Renal pelvis (tissue), 4 donors: ENCODE results near the gene INPP4B. TPM values are rescaled to one million over a fixed set of nuclear protein-coding genes. Genes with fewer than 3 reads are reported as not detected.

Source experiments
- DNase-seq: peaks from one replicate; pipeline ENCODE4 v3.0.0-alpha.2; 2013
- polyA plus RNA-seq, 3 donors: library from polyadenylated mRNA; unstranded; fragments of 120-200 nt; gene quantifications; one replicate each; pipeline ENCODE4 v1.2.1, GENCODE V29; 2013; ENCODE audit not compliant: insufficient read length in 3 of 3

INPP4B gene
- polyA plus RNA-seq, 3 donors = 8.4 to 9.4 (median 8.4) TPM

DNA sequence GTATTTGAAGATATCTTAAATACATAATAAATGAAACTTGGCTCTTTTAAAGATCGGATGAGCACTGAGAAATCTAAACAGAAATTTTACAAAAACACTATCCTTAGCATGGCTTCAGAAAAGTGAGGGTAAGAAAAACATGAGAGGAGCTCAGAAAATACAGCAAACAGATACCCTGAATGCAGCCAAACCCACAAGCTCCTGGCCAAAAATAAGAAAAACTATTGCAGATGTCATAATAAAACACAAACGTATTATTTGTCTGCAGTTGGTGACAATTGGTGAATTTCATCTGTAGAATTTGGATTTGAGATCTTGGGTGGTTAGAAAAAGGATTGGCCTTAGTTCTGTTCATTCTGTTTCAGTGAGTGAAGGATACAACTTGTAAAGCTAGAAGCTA lies 603.9 kb downstream of the INPP4B start:
- DNase-seq = no peak

DNA sequence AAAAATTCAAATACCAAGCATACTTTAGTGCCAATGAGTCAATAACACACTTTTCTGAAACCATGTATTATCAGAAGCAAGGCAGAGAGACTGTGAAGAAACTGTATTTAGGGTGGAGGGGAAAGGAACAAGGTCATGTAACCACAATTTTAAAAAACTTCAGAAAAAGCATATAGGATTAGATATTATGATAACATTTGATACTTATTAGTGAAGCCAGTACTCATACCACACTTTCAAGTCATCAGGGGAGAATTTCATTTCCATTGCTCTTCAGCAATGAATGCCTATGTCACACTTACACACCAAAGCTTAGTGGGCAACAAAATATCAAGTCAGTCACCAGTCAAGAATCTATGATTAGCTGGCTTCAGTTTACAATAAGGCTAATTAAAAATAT lies 607.5 kb downstream of the INPP4B start:
- DNase-seq = no peak

DNA sequence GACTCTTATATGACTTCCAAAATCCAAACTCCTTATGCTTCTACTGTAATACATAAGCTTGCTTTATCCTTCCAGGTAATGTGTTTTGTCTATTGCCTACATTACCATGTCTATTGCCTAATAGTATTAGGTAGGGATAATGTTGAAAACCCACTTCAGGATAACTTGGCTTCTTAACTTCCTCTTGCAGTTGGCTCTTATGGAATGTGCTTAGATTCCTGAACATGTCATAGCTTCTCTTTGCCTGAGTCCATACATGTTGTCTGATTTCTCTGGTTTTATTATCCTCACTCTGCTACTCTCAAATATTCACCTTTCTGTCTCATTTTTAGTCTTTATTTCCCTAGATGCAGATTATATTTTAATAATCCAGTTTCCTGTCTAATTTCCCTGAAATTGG lies 609.8 kb downstream of the INPP4B start:
- DNase-seq = no peak

DNA sequence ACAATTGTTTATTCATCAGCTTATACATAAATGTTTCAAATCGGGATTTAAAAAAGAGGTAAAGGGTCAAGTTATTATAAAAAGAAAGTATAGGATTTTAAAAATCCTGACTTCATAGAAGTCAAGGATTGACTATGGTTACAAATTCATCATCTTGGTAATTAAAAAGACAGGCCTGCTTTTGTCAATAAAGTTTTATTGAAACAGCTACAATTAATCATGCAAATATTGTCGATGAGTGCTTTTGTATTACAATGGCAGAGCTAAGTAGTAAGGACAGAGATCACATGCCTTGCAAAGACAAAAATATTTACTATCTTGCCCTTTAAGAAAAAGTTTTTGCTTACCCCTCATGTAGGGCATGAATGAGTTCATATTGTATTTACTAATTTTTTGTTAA lies 614.3 kb downstream of the INPP4B start:
- no peak for DNase-seq

DNA sequence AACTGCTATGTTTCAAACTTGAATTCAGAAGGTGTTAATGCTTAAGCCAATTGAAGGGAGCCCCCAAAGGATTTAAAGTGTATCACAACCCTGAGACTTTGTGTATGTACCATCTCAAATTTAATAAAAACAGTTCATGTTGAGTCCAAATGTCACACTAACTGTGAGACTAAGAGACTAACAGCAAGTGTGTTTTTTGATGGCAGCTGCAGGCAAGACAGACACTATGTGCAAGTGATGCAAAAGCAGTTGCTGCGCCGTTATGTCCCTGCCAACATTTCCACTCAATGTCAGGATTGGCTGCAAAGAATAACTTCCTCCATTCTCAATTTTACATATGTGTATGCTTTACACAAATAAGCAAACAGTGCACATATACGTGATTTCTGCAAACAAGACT lies 615.1 kb downstream of the INPP4B start:
- no peak for DNase-seq

DNA sequence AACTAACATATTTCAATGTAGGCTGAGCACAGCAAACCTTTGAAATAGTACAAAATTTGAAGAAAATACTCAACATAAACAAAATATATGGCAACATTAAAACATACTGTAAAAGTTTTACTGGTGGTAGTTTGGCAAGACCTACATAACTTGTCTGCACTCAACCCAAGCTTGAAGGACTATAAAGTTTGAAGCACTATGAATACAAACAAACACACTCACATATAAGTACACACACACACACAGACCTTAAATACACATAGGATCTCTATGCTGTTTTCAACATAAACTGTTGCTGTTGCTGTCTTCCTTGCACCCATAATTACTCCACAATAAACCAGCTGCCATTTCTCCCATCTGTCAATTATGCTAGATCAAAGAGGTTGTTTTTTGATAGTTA lies 620.1 kb downstream of the INPP4B start:
- no peak for DNase-seq

DNA sequence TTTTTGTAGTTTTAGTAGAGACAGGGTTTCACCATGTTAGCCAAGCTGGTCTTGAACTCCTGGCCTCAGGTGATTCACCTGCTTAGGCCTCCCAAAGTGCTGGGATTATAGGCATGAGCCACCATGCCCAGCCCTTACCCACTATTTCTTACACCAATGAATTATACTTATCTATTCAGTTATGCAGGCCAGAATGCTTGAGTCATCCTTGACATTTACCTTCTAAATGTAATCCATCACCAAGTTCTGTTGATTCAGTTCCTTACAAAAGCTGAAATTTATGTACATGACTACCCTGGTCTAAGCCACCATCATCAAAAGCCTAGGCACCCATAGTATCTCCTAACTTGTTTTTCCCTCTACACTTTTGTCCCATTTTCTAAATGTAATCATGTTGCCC lies 624.0 kb downstream of the INPP4B start:
- DNase-seq = no peak

DNA sequence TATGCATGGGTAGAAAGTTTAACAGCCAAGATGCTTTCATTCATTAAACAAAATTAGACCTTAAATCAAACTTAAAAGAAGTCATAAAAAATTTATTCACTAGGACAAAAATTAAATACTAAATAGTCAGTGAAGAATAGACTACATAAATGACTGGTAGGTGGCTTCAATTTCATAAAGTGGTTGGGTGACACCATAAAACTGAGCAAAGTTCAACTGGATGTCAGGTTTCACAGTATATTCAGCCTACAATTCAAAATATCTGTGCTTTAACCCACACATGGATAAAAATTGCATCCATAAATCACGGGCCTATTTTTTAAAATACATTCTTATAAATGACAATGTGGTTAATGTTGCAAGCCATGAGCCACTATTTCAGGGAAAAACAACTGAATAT lies 627.4 kb downstream of the INPP4B start:
- no peak for DNase-seq

DNA sequence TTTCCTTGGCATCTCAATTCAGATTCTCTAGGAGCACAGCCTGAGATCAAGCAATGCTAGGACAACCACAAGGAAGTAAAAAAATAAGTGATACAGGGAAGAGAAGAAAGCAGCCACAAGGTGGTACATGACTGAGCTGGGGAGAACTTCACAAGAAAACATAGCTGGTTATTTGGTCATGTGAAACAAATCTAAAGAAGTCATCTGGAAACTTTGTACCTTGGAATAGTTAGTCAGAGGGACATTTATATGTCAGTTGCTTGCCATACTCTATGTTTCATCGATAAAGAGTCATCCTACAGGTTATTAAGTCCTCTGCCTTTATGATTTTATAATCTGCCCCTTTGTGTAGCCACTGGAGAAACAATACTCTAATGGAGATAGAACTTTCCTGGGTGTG lies 634.7 kb downstream of the INPP4B start:
- no peak for DNase-seq

DNA sequence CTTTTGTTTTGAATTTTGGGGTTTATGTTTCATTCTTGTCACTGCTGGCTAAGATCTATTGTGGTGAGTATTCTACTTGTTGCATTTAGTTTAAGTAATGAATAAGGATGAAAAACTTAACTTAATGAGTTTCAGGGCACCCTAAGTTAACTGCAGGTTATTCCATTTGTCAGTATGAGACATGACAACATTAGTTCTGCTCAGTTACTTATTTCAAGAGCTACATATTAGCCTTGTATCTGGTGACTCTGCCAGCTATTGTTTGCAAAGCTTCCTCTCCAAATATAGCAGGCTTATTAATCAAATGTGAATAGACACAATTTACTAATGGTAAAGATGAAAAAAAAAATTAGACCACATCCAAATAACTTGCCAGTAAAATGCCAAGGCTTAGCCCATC lies 642.6 kb downstream of the INPP4B start:
- no peak for DNase-seq

DNA sequence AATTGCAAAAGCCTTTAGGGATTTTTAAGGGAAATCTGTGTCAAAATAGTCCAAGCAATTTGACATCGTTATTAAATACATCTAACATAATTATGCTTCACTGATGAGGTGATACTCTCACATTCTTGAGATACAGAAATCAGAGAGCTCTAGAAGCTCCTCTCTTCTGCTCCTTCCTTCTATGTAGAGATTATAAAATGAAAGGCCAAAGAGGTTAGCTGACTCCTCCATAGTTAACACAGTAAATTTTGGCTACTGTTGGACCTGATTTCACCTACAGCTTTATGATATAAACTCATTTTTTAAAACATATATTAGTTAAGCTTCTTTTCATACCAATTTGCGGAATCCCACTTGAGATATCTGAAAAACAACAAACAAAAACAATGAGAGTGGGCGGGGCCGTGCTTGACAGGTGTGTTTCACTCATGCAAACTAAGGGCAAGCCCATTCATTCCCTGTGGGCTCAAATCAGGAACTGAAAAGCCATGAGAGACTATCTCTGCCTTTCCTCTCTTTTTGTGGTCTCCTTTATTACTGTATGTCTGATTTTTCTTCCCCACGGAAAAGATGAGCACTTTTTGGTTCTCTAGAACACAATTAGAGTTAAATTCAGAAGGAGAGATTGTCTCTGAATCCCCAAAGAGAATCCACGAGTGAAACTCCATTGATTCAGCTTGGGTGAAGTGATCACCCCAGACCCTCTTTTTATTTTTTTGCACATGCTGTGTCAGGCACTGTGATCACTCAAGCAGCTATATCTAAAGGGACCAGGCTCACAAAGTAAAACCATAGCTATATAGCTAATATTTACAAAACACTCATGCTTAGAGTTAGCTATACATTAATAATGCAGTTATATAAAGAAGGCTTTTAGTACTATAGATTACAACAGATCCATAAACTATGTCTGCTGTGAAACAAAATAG lies 643.4 kb downstream of the INPP4B start:
- no peak for DNase-seq

DNA sequence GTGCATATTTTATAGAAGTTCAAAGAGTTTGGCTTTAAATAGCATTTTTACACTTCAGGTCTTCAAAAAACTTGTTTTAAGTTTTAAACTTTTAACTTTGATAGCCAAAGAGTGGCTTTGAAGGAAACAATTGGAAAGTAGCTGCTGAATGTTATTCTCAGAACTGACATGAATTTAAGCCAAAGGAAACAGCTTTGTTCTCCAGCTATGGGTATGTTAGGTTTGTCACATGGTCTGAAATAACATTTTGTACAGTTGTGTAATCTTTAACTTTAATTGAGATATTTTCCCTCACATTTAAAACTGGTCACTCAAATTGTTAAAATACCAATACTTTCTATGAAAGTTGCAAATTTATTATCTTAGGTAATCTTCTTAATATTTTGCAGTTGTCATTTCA lies 645.1 kb downstream of the INPP4B start:
- no peak for DNase-seq

DNA sequence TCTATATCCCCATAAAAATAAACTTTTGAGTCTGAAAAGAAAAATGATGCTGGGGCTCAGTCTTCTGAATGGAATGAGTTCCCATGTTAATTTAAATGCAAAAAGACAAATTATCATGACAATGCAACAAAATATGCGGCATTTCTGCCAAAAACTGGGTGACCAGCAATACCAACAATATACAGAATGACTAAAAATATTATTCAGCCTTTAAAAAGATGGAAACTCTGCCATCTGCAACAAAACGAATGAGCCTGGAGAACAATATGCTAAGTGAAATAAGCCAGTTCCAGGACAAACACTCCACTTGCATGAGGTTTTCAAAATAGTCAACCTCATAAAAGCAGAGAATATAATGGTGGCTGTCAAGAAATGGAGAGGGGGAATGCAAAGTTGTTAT lies 651.2 kb downstream of the INPP4B start:
- DNase-seq = no peak

DNA sequence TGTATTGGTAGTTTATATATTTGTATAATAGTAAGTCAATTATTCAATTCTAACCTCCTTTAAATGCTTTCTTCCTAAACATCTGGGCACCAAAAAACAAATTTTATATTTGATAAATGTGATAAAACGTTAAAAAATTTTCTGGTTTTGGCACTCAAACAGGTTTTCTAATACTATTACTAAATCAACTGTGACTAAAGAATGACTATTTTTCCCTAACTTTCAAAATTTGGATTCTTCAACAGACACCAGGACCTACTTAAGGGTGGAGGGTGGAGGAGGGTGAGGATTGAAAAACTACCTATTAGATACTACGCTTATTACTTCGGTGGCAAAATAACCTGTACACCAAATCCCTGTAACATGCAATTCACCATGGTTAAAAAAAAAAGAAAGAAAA lies 654.2 kb downstream of the INPP4B start:
- no peak for DNase-seq

DNA sequence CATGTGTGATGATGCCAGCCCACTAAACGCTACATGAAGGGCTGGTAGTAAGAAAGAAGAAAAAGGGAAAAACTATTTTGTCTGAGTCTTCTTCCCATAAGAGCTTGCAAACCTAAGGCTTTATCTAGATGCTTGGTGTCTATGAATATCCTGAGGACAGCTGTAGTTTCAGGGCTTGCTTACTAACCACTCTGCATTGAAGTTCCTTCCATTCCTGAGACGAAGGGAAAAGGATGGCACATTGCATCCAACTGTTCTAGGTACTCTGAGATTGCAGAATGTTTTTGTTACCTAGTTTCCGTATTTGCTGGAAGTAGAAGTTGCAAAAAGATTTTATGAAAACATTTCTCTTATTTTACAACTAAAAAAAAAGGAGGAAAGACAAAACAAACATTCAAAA lies 665.1 kb downstream of the INPP4B start:
- DNase-seq = no peak

DNA sequence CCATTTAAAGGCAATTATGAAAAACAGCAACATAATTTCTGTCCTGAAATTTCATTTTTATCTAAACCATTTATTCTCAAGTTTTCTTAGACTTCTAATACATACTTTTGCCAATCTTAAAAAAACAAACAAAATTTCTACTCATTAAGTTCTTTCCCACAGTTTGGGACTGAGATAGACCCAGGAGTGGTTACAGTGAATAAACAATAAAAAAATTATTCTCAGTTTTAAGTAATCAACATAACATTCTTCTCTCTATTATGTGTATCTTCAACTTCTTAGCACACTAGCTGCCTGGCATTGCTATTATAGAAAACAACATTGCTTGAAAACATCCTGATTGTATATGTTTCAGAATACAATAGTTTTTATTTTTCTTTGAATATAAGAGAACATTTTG lies 676.9 kb downstream of the INPP4B start:
- no peak for DNase-seq

DNA sequence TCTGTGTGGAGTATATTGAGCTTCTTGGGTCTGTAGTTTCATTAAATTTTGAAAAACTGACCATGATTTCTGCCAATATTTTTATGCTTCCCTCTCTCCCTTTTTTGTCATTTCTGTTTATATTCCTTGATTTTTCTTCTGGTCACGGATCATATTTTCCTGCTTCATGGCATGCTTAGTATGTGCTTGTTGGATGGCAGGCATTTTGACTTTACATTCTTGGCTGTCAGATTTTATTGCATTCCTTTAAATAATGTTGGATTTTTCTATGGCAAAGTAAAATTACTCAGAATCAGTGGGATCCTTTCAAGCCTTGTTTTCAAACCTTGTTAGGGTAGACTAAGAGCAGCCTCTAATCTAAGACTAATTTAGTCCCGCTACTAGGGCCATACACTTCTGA lies 677.9 kb downstream of the INPP4B start:
- DNase-seq = no peak

DNA sequence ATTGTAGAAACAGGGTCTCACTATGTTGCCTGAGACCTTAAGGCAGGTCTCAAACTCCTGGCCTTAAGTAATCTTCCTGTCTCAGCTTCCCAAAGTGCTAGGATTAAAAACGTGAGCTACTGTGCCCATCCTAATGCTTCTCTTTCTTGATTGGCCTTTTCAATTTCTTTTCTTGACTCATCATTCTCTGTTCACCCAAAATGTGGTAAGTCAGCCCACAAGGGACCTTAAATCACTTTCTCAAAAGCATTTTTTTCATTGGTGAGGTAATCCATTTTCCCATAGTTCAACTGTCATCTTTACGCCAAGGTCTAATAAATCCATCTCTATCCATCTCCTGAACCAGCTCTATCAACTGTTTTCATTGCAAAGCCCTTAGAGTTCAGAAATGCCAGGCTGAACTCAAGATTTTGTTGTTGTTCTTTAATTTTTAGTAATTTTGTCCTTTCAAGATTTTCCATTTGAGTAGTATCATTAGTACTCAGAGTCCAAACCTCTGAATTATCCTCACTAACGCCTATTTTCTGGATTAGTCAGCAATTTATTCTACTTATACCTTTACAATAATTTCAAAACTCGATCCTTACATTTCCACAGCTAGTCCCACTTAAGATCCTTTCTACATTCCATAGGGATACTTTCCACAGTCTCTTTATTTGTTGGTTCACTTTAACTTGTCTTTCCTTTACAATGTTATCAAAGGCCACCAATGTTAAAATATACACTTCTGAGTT lies 681.2 kb downstream of the INPP4B start:
- no peak for DNase-seq

DNA sequence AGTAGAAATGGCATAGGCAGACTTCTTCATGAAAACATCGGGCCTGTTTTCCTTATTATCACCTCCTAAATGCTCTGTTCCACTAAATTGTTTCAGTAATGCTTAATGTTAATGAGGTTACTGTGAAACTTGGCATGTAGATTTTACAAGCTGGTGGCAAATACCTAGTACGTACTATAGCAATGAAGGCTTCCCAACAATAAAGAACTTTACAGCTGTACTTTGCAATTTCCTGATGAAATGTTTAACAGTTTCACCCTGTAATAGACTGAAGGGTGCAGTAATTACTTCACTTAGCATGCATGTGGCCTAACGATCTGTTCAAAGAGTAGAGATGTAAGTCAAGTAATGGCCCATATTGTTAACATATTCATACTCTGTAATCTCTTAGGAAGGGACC lies 685.0 kb downstream of the INPP4B start:
- DNase-seq = no peak

DNA sequence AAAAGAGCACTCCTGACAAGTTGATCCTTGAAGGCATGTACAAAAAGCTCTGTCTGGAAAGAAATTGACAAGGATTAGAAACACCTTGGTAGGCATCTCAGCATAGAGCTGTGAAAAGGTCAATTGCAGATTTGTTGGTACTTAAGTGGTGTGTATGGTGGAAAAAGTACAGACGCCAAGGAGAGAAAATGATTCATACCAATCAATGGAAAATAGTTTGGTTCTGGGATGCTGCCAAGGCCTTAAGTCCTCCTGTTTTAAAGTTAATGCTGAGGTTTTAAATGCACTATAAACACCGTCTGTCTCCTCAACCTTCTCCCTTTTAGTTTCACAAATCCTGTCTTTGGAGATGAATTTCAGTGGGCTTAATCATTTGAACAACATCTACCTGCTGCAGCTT lies 685.6 kb downstream of the INPP4B start:
- DNase-seq = no peak

DNA sequence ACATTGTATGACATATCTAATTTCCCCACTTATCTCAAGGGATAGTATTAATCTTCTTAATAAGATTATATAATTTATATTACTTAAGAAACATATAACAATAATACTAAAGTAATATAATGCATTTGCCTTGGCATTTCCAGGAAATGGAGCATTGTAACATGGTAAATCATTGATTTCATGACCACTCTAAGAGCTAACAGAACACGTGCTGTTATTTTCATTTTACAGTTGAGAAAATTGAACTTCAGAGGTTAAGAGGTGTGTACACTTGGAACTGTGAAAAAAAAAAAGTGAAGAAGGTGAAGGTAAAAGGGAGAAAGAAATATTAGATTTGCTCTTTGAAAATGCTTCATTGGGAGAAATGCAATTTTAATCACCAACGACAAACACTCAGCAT lies 687.1 kb downstream of the INPP4B start:
- DNase-seq = no peak

DNA sequence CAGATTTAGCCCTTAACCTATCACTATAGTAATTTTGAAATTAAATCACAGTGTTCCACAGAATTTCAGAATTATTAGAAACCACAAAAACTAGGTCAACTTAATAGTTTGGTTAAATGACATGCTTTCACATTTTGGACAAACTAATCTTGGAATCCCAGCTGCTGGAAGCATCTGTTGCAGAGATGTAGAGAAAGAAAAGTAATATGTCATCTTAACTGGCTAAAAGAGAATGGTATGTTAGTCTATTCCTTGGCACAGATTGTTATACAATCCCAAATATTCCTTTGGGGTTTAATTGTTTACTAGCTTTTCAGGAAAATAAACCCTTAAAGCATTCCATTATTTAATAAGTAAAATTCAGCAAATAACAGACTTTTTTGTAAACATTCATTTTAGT lies 689.8 kb downstream of the INPP4B start:
- no peak for DNase-seq

DNA sequence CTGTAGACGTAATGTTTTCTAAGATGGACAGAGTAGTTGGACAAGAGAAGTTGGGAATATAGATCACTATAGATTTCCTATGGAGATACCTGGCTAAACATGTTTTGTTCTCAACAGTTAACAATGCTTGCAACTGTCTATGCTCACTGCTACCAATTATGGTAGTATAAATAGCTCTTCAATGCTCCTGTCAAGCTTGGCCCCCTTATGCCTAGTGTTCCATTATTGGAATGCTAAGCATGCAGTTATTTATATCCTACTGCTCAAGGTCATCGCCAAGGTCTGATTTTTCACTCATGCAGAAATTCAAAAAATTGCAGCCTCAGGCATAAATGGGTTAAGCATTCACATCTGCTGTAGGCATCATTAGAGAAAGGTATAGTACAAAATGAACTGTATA lies 690.8 kb downstream of the INPP4B start:
- peak; percentile 10 for DNase-seq

DNA sequence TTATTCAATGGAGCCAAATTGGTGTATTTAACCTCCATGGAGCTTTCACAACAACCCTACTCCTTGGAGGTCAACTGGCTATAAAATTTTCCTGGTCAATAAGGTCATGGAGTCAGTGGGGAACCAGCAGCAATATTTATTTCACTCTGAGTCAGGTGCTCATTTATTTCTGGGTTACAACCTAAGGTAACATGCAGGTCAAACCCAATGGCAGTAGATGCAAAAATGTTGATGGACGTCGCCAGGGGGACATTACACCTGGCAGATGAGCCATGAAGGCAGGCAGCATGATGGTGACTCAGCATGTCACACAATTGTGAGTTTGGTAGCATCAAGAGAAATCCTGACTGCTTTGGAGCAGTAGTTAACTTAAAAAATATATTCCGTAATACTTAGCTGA lies 695.6 kb downstream of the INPP4B start:
- DNase-seq = no peak
